Measurements from ENCODE around the gene RGS3.

DNA sequence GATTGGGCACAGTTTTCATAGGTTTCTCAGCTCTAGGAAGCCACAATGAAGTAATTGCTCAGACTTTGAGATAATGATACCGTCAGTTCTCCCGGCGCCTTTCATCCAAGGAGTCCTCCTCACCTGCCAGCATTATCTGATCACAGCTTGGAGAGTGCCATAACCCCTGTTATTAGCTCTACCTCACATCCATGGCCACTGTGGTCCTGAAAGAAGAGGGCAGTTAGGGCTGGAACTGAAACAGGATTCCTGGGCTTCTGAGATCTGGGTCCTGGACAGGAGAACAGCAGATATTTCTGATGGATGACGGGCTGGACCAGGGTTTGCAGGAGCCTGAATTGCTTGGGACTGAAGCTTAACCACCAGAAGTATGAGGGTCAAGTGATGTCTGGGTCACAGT, 13.5 kb downstream of the RGS3 start:
- TF ChIP-seq POLR2AphosphoS5 (IDR thresholded peaks at IDR 0.05; ENCODE audit: low read depth, low read length) (no peak), TAF1 (IDR thresholded peaks at IDR 0.05; ENCODE audit: borderline replicate concordance, low read depth, low read length) (no peak), SIN3A (IDR thresholded peaks at IDR 0.05; ENCODE audit: borderline replicate concordance, low read depth, low read length) (no peak), NFIC (IDR thresholded peaks at IDR 0.05; ENCODE audit: borderline replicate concordance) (no peak), ZBTB33 (IDR thresholded peaks at IDR 0.05; ENCODE audit: borderline replicate concordance, low read depth) (no peak), EP300 (IDR thresholded peaks at IDR 0.05; ENCODE audit: borderline replicate concordance in 1 of 2, low read depth in 1 of 2, low read length in 1 of 2) (no peak), ELF1 (IDR thresholded peaks at IDR 0.05) (no peak), CHD2 (IDR thresholded peaks at IDR 0.05; ENCODE audit: low read length, partially characterized antibody) (no peak), EZH2phosphoT487 (IDR thresholded peaks at IDR 0.05; ENCODE audit: borderline replicate concordance, low read depth) (no peak)
- TF ChIP-seq, protein P1, sequence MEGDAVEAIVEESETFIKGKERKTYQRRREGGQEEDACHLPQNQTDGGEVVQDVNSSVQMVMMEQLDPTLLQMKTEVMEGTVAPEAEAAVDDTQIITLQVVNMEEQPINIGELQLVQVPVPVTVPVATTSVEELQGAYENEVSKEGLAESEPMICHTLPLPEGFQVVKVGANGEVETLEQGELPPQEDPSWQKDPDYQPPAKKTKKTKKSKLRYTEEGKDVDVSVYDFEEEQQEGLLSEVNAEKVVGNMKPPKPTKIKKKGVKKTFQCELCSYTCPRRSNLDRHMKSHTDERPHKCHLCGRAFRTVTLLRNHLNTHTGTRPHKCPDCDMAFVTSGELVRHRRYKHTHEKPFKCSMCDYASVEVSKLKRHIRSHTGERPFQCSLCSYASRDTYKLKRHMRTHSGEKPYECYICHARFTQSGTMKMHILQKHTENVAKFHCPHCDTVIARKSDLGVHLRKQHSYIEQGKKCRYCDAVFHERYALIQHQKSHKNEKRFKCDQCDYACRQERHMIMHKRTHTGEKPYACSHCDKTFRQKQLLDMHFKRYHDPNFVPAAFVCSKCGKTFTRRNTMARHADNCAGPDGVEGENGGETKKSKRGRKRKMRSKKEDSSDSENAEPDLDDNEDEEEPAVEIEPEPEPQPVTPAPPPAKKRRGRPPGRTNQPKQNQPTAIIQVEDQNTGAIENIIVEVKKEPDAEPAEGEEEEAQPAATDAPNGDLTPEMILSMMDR (IDR thresholded peaks at IDR 0.05) = no peak
- TF ChIP-seq, protein P2, sequence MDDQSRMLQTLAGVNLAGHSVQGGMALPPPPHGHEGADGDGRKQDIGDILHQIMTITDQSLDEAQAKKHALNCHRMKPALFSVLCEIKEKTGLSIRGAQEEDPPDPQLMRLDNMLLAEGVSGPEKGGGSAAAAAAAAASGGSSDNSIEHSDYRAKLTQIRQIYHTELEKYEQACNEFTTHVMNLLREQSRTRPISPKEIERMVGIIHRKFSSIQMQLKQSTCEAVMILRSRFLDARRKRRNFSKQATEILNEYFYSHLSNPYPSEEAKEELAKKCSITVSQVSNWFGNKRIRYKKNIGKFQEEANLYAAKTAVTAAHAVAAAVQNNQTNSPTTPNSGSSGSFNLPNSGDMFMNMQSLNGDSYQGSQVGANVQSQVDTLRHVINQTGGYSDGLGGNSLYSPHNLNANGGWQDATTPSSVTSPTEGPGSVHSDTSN (IDR thresholded peaks at IDR 0.05) = no peak
- TF ChIP-seq, protein P3, sequence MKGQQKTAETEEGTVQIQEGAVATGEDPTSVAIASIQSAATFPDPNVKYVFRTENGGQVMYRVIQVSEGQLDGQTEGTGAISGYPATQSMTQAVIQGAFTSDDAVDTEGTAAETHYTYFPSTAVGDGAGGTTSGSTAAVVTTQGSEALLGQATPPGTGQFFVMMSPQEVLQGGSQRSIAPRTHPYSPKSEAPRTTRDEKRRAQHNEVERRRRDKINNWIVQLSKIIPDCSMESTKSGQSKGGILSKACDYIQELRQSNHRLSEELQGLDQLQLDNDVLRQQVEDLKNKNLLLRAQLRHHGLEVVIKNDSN (IDR thresholded peaks at IDR 0.05; ENCODE audit: borderline replicate concordance, low read depth) = no peak
